Hippocampal formation (tissue), 2 donors: ENCODE results near the gene PDXP.
"Not testable (repeated sequence)": the region's sequence is repeated elsewhere in the genome, so short reads cannot be mapped to it uniquely, and the experiment has no call there.

Source experiments
- DNase-seq, 2 donors: peaks; one replicate each; lab custom pipeline; 2025; lab: John Stamatoyannopoulos, UW

Gene PDXP

GRCh38 chr22:37647317-37647716, 11.2 kb upstream of the PDXP start:
- DNase-seq = no peak

GRCh38 chr22:37647928-37648327, 10.6 kb upstream of the PDXP start:
- no peak for DNase-seq

GRCh38 chr22:37650463-37651136, 7.9 kb upstream of the PDXP start:
- no peak for DNase-seq

GRCh38 chr22:37654563-37655251, 3.8 kb upstream of the PDXP start:
- no peak for DNase-seq

- no peak for DNase-seq
These were observed 3.3 kb upstream of the PDXP start for GRCh38 chr22:37655252-37655563.

GRCh38 chr22:37656583-37656982, 1.9 kb upstream of the PDXP start:
- not testable (repeated sequence) for DNase-seq

GRCh38 chr22:37657590-37658132, 862 bp upstream of the PDXP start:
- DNase-seq = no peak

GRCh38 chr22:37659066-37659896, 758 bp downstream of the PDXP start:
- no peak for DNase-seq

GRCh38 chr22:37659897-37660708, 1.6 kb downstream of the PDXP start:
- no peak for DNase-seq

- DNase-seq = no peak
These were observed 2.2 kb downstream of the PDXP start for GRCh38 chr22:37660709-37661045.

- DNase-seq = peak; percentile 70 to 71
These were observed 2.8 kb downstream of the PDXP start for GRCh38 chr22:37661160-37661924.

GRCh38 chr22:37662039-37662438, 3.5 kb downstream of the PDXP start:
- no peak for DNase-seq

- DNase-seq = no peak
These were observed 5.1 kb downstream of the PDXP start for GRCh38 chr22:37663521-37664140.

- peak; percentile 84 to 89 for DNase-seq
These were observed 6.0 kb downstream of the PDXP start for GRCh38 chr22:37664249-37665101.

GRCh38 chr22:37665487-37665886, 7.0 kb downstream of the PDXP start:
- DNase-seq = no peak

- DNase-seq = no peak
These were observed 11.1 kb downstream of the PDXP start for GRCh38 chr22:37669586-37669985.

GRCh38 chr22:37672206-37672919, 13.8 kb downstream of the PDXP start:
- DNase-seq = no peak

- DNase-seq = no peak
These were observed 14.5 kb downstream of the PDXP start for GRCh38 chr22:37672920-37673455.

GRCh38 chr22:37674248-37674647, 15.7 kb downstream of the PDXP start:
- DNase-seq = no peak
